Keratinocyte (primary cell): Measurements from ENCODE around the gene ZC3H4. TPM values are rescaled to one million over a fixed set of nuclear protein-coding genes. Genes with fewer than 3 reads are reported as not detected.

Experiments used
- DNase-seq: peaks from one replicate; pipeline ENCODE4 v3.0.0-alpha.2; 2011; ENCODE audit warnings: low read depth, missing footprints, low spot score
- FAIRE-seq: peaks from 2 replicates; lab custom pipeline; 2011; peaks lifted over from hg19 to GRCh38; lab: Jason Lieb, UNC
- H2AFZ ChIP-seq: 2 replicates; pipeline ENCODE4 v1.6.0; 2012; ENCODE audit warnings: low read length, control low read depth, inconsistent platforms; ENCODE audit not compliant: control insufficient read depth
- H3K27ac ChIP-seq: 2 replicates; pipeline ENCODE4 v1.5.1; 2011; ENCODE audit warnings: low read length; ENCODE audit not compliant: control insufficient read depth, insufficient read depth
- H3K27me3 ChIP-seq: 3 replicates; pipeline ENCODE4 v1.6.0; 2011; ENCODE audit warnings: low read length; ENCODE audit not compliant: control insufficient read depth, insufficient read depth; ENCODE audit errors: extremely low read depth
- H3K36me3 ChIP-seq, 2 experiments: 2 replicates in 1 of 2; 3 replicates in 1 of 2; pipeline ENCODE4 v1.5.1; 2011; ENCODE audit warnings: low read length in 2 of 2, mild to moderate bottlenecking in 1 of 2; ENCODE audit not compliant: control insufficient read depth in 2 of 2, insufficient read depth in 2 of 2; ENCODE audit errors: extremely low read depth in 1 of 2
- H3K4me1 ChIP-seq: 3 replicates; pipeline ENCODE4 v1.5.1; 2011; ENCODE audit warnings: low read length; ENCODE audit not compliant: control insufficient read depth, insufficient read depth; ENCODE audit errors: extremely low read depth
- H3K4me2 ChIP-seq: 3 replicates; pipeline ENCODE4 v1.6.0; 2011; ENCODE audit warnings: low read depth, low read length; ENCODE audit not compliant: control insufficient read depth, insufficient read depth; ENCODE audit errors: extremely low read depth
- H3K4me3 ChIP-seq, 3 experiments: fragments of 200-600 bp in 1 of 3; sonication (generic) in 1 of 3; 2 replicates in 2 of 3; 3 replicates in 1 of 3; pipeline ENCODE4 v1.5.1; 2011 to 2016; ENCODE audit warnings: low read length in 3 of 3, mild to moderate bottlenecking in 3 of 3, control low read depth in 2 of 3, inconsistent platforms in 1 of 3, low read depth in 1 of 3, mixed read lengths in 1 of 3, mixed run types in 1 of 3, moderate library complexity in 1 of 3; ENCODE audit not compliant: control insufficient read depth in 2 of 3, insufficient read depth in 2 of 3; ENCODE audit errors: extremely low read depth in 1 of 3
- H3K79me2 ChIP-seq: 2 replicates; pipeline ENCODE4 v1.6.0; 2012; ENCODE audit warnings: low read length; ENCODE audit not compliant: control insufficient read depth, insufficient read depth
- H3K9ac ChIP-seq: 3 replicates; pipeline ENCODE4 v1.6.0; 2011; ENCODE audit warnings: low read length; ENCODE audit not compliant: control insufficient read depth, insufficient read depth; ENCODE audit errors: extremely low read depth
- H3K9me1 ChIP-seq: 3 replicates; pipeline ENCODE4 v1.6.0; 2011; ENCODE audit warnings: low read length; ENCODE audit not compliant: control insufficient read depth, insufficient read depth; ENCODE audit errors: extremely low read depth
- H3K9me3 ChIP-seq: 2 replicates; pipeline ENCODE4 v1.5.1; 2012; ENCODE audit warnings: low read depth, low read length; ENCODE audit not compliant: control insufficient read depth
- H4K20me1 ChIP-seq: 3 replicates; pipeline ENCODE4 v1.6.0; 2011; ENCODE audit warnings: low read length; ENCODE audit not compliant: control insufficient read depth, insufficient read depth; ENCODE audit errors: extremely low read depth
- EZH2 ChIP-seq: IDR thresholded peaks from one replicate; pipeline ENCODE4 v1.6.1; 2012; ENCODE audit warnings: inconsistent platforms, mild to moderate bottlenecking, low read length, moderate library complexity
- dilution Hi-C: fragments of 300-500 bp; cut with MboI; formaldehyde crosslinking; loops from one replicate; pipeline ENCODE4 v1.7.0; 2020; ENCODE audit warnings: low sequenced_read_pairs; ENCODE audit not compliant: extremely low pct_ligation_motif_present
- polyA plus RNA-seq, 5 experiments: library from polyadenylated mRNA; depleted of rRNA in 3 of 5; stranded (reverse) in 3 of 5; stranded (forward) in 1 of 5; unstranded in 1 of 5; fragments of >200 nt; gene quantifications; 1 replicate in 1 of 5; 2 replicates in 3 of 5; 3 replicates in 1 of 5; pipeline versions ENCODE4 v1.2.1 to v1.2.3, GENCODE V29; 2011 to 2012; ENCODE audit warnings: missing spikeins in 2 of 5, low read depth in 1 of 5, low replicate concordance in 1 of 5
- TF ChIP-seq, protein P1 (sequence below), 3 experiments: IDR thresholded peaks in 1 of 3; conservative IDR thresholded peaks in 1 of 3; optimal IDR thresholded peaks in 1 of 3; 2 replicates in 2 of 3; 3 replicates in 1 of 3; pipeline versions ENCODE3 to v1.5.1; 2011; ENCODE audit warnings: low read length in 3 of 3, mild to moderate bottlenecking in 3 of 3, moderate library complexity in 2 of 3, control low read depth in 1 of 3, inconsistent platforms in 1 of 3; ENCODE audit not compliant: insufficient read depth in 2 of 3; ENCODE audit errors: extremely low read depth in 1 of 3

Gene ZC3H4
- polyA plus RNA-seq, 1 donor (not counting 4 experiments of a cell fraction or from before 2014, with no cell fraction given): 5.6 TPM

GRCh38 chr19:47020992-47021496 lies 92.5 kb downstream of the ZC3H4 start:
- Histone ChIP-seq H3K4me3 (peak overlapping the region; percentile 14 to 25 (median 19)), H3K9me3 (no peaks in the 10 kb centered on the region), H3K27me3 (peaks cover 59% of the 10 kb centered on the region), H3K9ac (no peak overlapping the region), H3K9me1 (no peaks in the 10 kb centered on the region), H3K4me2 (peak overlapping the region; percentile 20), H4K20me1 (no peaks in the 10 kb centered on the region), H3K36me3 (no peaks in the 10 kb centered on the region), H3K27ac (no peak overlapping the region), H3K4me1 (peaks cover 2% of the 10 kb centered on the region), H3K79me2 (no peaks in the 10 kb centered on the region), H2AFZ (no peak overlapping the region)
- no peak for FAIRE-seq
- no peak for DNase-seq
- TF ChIP-seq, protein P1, sequence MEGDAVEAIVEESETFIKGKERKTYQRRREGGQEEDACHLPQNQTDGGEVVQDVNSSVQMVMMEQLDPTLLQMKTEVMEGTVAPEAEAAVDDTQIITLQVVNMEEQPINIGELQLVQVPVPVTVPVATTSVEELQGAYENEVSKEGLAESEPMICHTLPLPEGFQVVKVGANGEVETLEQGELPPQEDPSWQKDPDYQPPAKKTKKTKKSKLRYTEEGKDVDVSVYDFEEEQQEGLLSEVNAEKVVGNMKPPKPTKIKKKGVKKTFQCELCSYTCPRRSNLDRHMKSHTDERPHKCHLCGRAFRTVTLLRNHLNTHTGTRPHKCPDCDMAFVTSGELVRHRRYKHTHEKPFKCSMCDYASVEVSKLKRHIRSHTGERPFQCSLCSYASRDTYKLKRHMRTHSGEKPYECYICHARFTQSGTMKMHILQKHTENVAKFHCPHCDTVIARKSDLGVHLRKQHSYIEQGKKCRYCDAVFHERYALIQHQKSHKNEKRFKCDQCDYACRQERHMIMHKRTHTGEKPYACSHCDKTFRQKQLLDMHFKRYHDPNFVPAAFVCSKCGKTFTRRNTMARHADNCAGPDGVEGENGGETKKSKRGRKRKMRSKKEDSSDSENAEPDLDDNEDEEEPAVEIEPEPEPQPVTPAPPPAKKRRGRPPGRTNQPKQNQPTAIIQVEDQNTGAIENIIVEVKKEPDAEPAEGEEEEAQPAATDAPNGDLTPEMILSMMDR (optimal IDR thresholded peaks at IDR 0.05 in 1 of 3, IDR thresholded peaks at IDR 0.05 in 1 of 3, conservative IDR thresholded peaks at IDR 0.05 in 1 of 3; ENCODE audit: extremely low read depth in 1 of 3, insufficient read depth in 2 of 3, low read length in 3 of 3): no peak
- TF ChIP-seq EZH2: peak; percentile 99
- dilution Hi-C loops: no loop called here

DNA sequence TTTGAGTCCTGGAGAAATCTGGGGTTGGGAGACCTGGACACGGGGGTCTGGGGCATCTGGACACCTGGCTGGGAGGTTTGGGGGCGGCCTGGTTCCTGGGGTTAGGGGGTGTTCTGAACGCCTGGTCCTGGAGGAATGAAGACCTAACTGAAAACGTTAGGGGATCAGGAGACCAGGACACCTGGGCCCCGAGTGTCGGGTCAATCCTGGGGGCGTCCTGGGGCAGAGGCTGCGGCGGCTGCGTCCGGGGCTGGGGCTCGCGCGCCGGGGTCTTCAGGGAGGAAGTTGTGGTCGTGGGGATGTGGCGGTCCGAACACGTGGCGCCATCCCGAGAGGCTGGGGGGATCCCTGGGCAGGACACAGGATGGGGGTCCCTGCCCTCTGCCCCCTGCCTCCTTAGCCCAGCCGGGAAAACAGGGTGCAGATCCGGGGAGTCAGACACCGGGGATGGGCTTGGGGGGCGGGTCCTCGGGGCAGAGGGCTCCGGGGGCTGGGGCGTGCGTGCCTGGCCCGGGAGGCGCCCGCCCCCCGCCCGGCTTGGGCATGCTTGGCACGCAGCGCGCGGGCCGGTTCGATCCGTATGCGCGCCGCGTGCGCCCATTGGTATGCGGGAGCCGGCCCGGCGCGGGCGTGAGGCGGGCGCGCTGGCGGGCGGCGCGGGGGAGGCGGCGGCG lies 93.3 kb downstream of the ZC3H4 start:
- no peak overlapping the region for H3K27ac ChIP-seq
- no peaks in the 10 kb centered on the region for H3K36me3 ChIP-seq
- peaks cover 2% of the 10 kb centered on the region for H3K4me1 ChIP-seq
- H3K79me2 ChIP-seq: no peaks in the 10 kb centered on the region
- H3K27me3 ChIP-seq: peaks cover 59% of the 10 kb centered on the region
- no peaks in the 10 kb centered on the region for H3K9me3 ChIP-seq
- H3K9me1 ChIP-seq: no peaks in the 10 kb centered on the region
- peak overlapping the region; percentile 20 for H3K4me2 ChIP-seq
- TF ChIP-seq, protein P1 (optimal IDR thresholded peaks at IDR 0.05 in 1 of 3, IDR thresholded peaks at IDR 0.05 in 1 of 3, conservative IDR thresholded peaks at IDR 0.05 in 1 of 3; ENCODE audit: extremely low read depth in 1 of 3, insufficient read depth in 2 of 3, low read length in 3 of 3): no peak
- peak; percentile 77 for TF ChIP-seq EZH2
- no peaks in the 10 kb centered on the region for H4K20me1 ChIP-seq
- H3K4me3 ChIP-seq: peak overlapping the region in 1 of 3 experiments; percentile 8
- no peak overlapping the region for H3K9ac ChIP-seq
- no peak for FAIRE-seq
- no peak overlapping the region for H2AFZ ChIP-seq
- dilution Hi-C loops: no loop called here
- DNase-seq: no peak
